ENCODE measurements around the gene KLHL1. TPM values are rescaled to one million over a fixed set of nuclear protein-coding genes. Genes with fewer than 3 reads are reported as not detected.

The KLHL1 gene
- total and polyA plus RNA-seq, 10 donors = 0.02 TPM; not detected in 9

DNA sequence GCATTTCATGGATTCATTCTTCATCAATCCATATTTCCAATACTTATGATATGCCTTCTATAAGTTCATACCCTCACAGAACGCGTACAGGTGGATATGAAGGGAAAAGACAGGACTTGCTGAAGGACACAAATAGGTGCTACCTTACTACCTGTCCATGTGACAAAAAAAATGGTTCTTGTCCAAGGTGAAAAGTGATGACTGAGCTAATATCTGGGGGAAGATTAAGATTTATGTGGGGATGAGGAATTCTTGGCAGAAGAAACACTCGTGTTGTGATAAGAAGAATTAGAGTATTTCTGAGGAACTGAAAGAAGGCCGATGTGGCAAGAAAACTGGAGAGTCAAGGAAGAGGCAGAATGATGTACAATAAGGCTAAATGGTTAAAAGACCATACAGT, 357.0 kb downstream of the KLHL1 start:
- peaks cover 0 to 10% (median 3%) of the 10 kb centered on the region in 8 donors for H3K9me3 ChIP-seq
- no peaks in the 10 kb centered on the region for H3K27me3 ChIP-seq (replicated peaks in 1 of 7)
- TF ChIP-seq POLR2A (IDR thresholded peaks at IDR 0.05) (no peak), CTCF (IDR thresholded peaks at IDR 0.05 in 8 of 11, conservative IDR thresholded peaks at IDR 0.05 in 3 of 11) (no peak)
- no peaks in the 10 kb centered on the region for H3K4me1 ChIP-seq
- no peak overlapping the region for H3K4me3 ChIP-seq
- intact Hi-C loops (cut with DNase I; ENCODE audit: low total_unique reads) = no loop called here
- no peaks in the 10 kb centered on the region for H3K36me3 ChIP-seq
- DNase-seq = no peak
- 84 to 96% (median 88%) methylated on average over 4 of the region's 4 CpGs for WGBS, 5 donors
- no peak overlapping the region for H3K27ac ChIP-seq

DNA sequence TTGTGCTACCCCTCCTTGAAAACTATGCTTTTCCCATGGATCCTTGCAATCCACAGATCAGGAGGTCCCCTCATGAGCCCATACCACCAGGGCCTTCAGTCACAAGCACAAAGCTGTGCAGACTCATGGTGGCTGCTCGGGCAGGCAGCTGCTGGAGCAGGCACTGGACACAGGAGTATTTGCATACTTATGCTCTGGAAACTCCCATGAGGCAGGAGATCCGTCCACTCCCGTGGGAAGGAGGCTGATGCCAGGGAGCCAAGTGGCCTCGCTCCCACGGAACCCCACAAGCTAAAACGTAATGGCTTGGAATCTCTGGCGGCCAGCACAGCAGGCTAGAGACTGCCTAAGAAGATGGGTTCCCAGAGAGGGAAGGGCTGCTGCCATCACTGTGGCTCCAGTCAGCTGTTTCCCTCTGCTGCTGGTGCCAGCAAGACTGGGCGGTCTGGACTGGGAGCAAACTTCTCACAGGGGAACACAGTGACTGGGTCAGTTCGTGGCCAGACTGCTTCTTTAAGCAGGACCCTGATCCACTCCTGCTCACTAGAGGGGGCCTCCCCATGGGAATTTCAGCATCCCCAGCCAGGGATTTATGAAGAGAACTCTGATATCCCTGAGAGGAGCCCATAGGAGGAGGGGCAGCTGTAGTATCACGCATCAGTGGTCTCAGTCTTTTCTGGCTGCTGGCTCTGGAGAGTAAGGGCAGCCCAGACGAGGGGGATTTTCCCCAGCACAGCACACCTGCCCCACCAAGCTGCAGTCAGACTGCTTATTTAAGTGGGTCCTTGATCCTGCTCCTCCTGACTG, 370.9 kb downstream of the KLHL1 start:
- 75 to 83% (median 81%) methylated on average over 8 to 11 of the region's 11 CpGs for WGBS, 5 donors
- no peak for DNase-seq

GRCh38 chr13:69721631-69722030, 386.6 kb downstream of the KLHL1 start:
- 83 to 89% (median 85%) methylated on average over 1 of the region's 1 CpG for WGBS, 5 donors
- DNase-seq = no peak
- no peak overlapping the region for H3K4me3 ChIP-seq
- no peak for TF ChIP-seq POLR2AphosphoS5 (IDR thresholded peaks at IDR 0.05)
- no peak for TF ChIP-seq POLR2A (IDR thresholded peaks at IDR 0.05)
- TF ChIP-seq CTCF (IDR thresholded peaks at IDR 0.05 in 8 of 11, conservative IDR thresholded peaks at IDR 0.05 in 3 of 11) = no peak
- no peaks in the 10 kb centered on the region for H3K36me3 ChIP-seq
- no peaks in the 10 kb centered on the region for H3K27me3 ChIP-seq (replicated peaks in 1 of 7)
- no peak overlapping the region for H3K27ac ChIP-seq
- intact Hi-C loops (cut with DNase I; ENCODE audit: low total_unique reads) = no loop called here
- H3K4me1 ChIP-seq = no peaks in the 10 kb centered on the region
- peaks cover 0 to 7% (median 0%) of the 10 kb centered on the region in 8 donors for H3K9me3 ChIP-seq

More for the DNA sequence above, 370.9 kb downstream of the KLHL1 start:
- no peak overlapping the region for H3K27ac ChIP-seq
- H3K4me1 ChIP-seq = no peaks in the 10 kb centered on the region
- H3K4me3 ChIP-seq = no peak overlapping the region
- H3K27me3 ChIP-seq (replicated peaks in 1 of 7) = no peaks in the 10 kb centered on the region
- peaks cover 0 to 11% (median 2%) of the 10 kb centered on the region in 8 donors for H3K9me3 ChIP-seq
- TF ChIP-seq CTCF (IDR thresholded peaks at IDR 0.05 in 8 of 11, conservative IDR thresholded peaks at IDR 0.05 in 3 of 11) (no peak), POLR2A (IDR thresholded peaks at IDR 0.05) (no peak), POLR2AphosphoS5 (IDR thresholded peaks at IDR 0.05) (no peak)
- no peaks in the 10 kb centered on the region for H3K36me3 ChIP-seq
- intact Hi-C loops (cut with DNase I; ENCODE audit: low total_unique reads) = no loop called here

DNA sequence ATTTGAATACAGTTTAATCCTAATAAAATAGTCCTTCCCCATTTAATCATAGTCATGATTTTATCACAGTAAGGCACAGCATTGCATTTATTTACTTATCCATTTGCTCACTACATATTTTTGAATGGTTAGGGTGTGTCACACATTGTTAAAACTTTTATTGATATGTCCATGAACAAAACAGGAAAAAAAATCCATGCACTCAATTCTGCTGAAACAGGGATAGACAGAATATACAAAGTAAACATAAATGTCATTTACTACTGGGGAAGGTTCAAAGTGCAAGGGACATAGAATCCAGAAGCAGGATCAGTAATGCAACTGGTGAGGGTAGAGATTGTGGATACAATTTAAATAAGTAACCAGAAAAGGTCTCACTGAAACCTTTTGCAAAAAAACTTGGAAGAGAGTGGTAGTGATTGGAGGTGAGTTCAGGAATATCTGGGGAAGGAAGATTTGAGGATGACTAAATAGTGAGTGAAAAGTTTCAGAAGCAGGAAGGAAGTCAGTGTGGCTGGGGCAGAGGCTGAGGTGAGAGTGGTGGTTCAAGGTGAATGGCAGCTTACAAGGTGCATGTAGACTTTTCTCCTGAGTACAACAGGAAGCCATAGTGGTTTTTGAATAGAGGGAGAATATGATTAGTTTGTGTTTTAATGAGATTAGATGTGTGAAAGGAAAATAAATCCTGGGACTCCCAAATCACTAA, 387.8 kb downstream of the KLHL1 start:
- peaks cover 0 to 7% (median 0%) of the 10 kb centered on the region in 8 donors for H3K9me3 ChIP-seq
- TF ChIP-seq POLR2A (IDR thresholded peaks at IDR 0.05) (no peak), CTCF (IDR thresholded peaks at IDR 0.05 in 8 of 11, conservative IDR thresholded peaks at IDR 0.05 in 3 of 11) (no peak), POLR2AphosphoS5 (IDR thresholded peaks at IDR 0.05) (no peak)
- H3K27me3 ChIP-seq (replicated peaks in 1 of 7) = no peaks in the 10 kb centered on the region
- H3K27ac ChIP-seq = no peak overlapping the region
- no peak for DNase-seq
- H3K4me3 ChIP-seq = no peak overlapping the region
- no peaks in the 10 kb centered on the region for H3K4me1 ChIP-seq
- intact Hi-C loops (cut with DNase I; ENCODE audit: low total_unique reads) = no loop called here
- H3K36me3 ChIP-seq = no peaks in the 10 kb centered on the region

Measured in spleen (tissue), 11 donors.